ENCODE results near the gene TMEM198. TPM values are rescaled to one million over a fixed set of nuclear protein-coding genes. Genes with fewer than 3 reads are reported as not detected.

Gene TMEM198
- total and polyA plus RNA-seq, 8 donors: 2.4 to 4.2 (median 3.3) TPM

GRCh38 chr2:219545295-219545942 is 1.6 kb downstream of the TMEM198 start:
- no peak overlapping the region for H3K4me3 ChIP-seq
- H3K27ac ChIP-seq: no peak overlapping the region
- TF ChIP-seq CTCF (IDR thresholded peaks at IDR 0.05): no peak
- no peaks in the 10 kb centered on the region for H3K9me3 ChIP-seq
- ATAC-seq (no peak), DNase-seq (peak in 1 of 4 donors; percentile 6)
- peaks cover 0 to 10% of the 10 kb centered on the region in 2 donors for H3K36me3 ChIP-seq
- H3K4me1 ChIP-seq: peaks cover 8 to 33% of the 10 kb centered on the region in 2 donors
- peaks cover 0 to 87% of the 10 kb centered on the region in 2 donors for H3K27me3 ChIP-seq
- intact Hi-C loops (cut with DNase I): no loop called here

- H3K27ac ChIP-seq: no peak overlapping the region
- intact Hi-C loops (cut with DNase I): no loop called here
- H3K4me3 ChIP-seq: no peak overlapping the region
- DNase-seq (peak in 1 of 4 donors; percentile 1), ATAC-seq (no peak)
- peaks cover 0 to 5% of the 10 kb centered on the region in 2 donors for H3K36me3 ChIP-seq
- H3K27me3 ChIP-seq: peaks cover 0 to 87% of the 10 kb centered on the region in 2 donors
- no peak for TF ChIP-seq CTCF (IDR thresholded peaks at IDR 0.05)
- no peaks in the 10 kb centered on the region for H3K9me3 ChIP-seq
- peaks cover 8 to 33% of the 10 kb centered on the region in 2 donors for H3K4me1 ChIP-seq
Measured at GRCh38 chr2:219545943-219546352, 2.1 kb downstream of the TMEM198 start.

GRCh38 chr2:219547621-219548020 is 3.8 kb downstream of the TMEM198 start:
- no peaks in the 10 kb centered on the region for H3K9me3 ChIP-seq
- TF ChIP-seq CTCF (IDR thresholded peaks at IDR 0.05): no peak
- H3K36me3 ChIP-seq: no peaks in the 10 kb centered on the region
- H3K27me3 ChIP-seq: peaks cover 7 to 87% of the 10 kb centered on the region in 2 donors
- intact Hi-C loops (cut with DNase I): no loop called here
- no peak overlapping the region for H3K27ac ChIP-seq
- DNase-seq (peak in 1 of 4 donors; percentile 76), ATAC-seq (no peak)
- peaks cover 3 to 30% of the 10 kb centered on the region in 2 donors for H3K4me1 ChIP-seq
- no peak overlapping the region for H3K4me3 ChIP-seq

GRCh38 chr2:219548990-219549389 is 5.2 kb downstream of the TMEM198 start:
- DNase-seq: peak in 1 of 4 donors; percentile 69
- no peak overlapping the region for H3K27ac ChIP-seq
- H3K4me1 ChIP-seq: peaks cover 8 to 26% of the 10 kb centered on the region in 2 donors
- no peak for TF ChIP-seq CTCF (IDR thresholded peaks at IDR 0.05)
- ATAC-seq: no peak
- H3K27me3 ChIP-seq: peaks cover 16 to 87% of the 10 kb centered on the region in 2 donors
- H3K9me3 ChIP-seq: no peaks in the 10 kb centered on the region
- no peaks in the 10 kb centered on the region for H3K36me3 ChIP-seq
- no peak overlapping the region for H3K4me3 ChIP-seq
- intact Hi-C loops (cut with DNase I): no loop called here

GRCh38 chr2:219549619-219550018 is 5.8 kb downstream of the TMEM198 start:
- Histone ChIP-seq H3K9me3 (no peaks in the 10 kb centered on the region), H3K4me1 (peaks cover 5 to 20% of the 10 kb centered on the region in 2 donors), H3K36me3 (no peaks in the 10 kb centered on the region), H3K27ac (no peak overlapping the region), H3K4me3 (no peak overlapping the region), H3K27me3 (peaks cover 16 to 87% of the 10 kb centered on the region in 2 donors)
- TF ChIP-seq CTCF (IDR thresholded peaks at IDR 0.05): no peak
- intact Hi-C loops (cut with DNase I): no loop called here
- peak in 1 of 4 donors; percentile 45 for DNase-seq
- ATAC-seq: no peak
